HG03460 (cell line): ENCODE results near the gene CEP170B.

Experiments used
- ATAC-seq: cut with Tn5 transposase; IDR thresholded peaks from one replicate; pipeline ENCODE4 v1.9.1; 2021; ENCODE audit not compliant: unreplicated experiment

CEP170B gene

DNA sequence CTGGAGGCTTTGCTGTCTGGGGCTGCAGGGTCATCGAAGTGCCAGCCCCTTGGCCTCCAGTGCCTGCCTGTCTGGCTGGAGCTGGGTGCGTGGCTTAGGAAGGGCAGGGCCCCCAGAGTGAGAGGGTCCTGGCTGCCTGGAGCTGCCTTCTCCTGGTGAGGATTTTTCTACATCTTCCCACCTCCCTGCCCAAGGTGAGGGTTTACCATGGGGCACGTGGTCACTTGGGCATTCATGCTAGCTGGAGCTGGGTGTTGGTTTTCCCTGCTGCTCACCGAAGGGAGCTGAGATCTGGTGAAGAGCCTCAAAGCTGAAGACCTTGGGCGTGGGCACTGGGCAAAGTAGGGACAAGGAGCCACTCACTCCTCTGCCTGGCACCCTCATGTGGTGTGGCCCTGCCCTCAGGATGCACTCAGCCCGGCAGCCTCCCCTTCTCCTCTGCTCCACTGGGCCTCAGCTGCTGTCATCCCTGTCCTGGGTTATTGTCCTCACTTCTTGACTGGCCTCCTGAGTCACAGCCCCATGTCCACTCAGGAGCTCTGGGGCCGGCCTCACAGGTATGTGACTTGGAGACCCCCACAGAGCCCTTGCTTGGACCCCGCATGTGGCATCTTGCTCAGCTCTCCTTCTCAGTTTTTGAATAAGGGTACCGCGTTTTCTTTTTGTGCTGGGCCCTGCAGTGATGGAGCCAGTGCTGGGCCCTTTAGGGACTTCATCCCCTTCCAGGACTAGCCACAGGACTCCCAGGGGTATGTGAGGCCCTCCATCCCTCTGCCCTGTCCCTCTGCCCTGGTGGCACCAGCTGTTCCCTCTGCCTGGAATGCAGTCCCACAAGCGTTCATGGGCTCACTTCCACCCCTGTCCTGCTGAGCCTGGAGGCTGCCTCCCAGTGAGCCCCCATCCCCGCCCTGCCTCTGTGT, 1.6 kb downstream of the CEP170B start:
- no peak for ATAC-seq

DNA sequence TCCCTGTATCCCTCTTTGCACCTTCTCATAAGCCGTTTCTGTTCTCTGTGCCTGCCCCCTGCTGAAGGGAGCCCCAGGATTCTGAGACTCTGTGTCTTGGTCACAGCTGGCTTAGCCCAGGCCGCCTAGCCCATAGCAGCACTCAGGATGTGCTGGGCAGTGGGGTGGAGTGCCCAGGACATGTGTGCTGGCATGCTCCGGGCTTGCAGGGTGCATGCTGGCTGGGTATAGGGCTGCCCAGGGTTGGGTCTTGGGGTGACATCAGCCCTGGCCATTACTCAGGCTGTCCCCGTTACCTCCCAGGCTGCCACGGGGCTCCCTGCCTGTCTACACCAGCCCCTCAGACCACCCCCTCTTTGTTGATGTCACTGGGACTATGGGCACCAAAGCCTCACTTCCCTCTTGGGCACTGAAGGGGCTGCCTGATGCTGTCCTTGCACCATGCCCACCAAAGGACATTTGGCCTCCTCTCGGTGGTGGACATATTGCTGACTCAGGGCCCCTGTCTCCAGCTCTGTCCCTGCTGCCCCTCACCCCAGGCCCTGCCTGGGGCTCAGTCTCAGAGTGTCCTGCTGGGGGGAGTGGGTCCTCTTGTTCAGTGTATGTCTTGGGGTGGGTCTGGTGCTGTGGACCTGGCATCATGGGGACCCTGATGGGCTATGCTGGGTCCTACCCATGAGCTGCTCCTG, 2.4 kb downstream of the CEP170B start:
- ATAC-seq: no peak

DNA sequence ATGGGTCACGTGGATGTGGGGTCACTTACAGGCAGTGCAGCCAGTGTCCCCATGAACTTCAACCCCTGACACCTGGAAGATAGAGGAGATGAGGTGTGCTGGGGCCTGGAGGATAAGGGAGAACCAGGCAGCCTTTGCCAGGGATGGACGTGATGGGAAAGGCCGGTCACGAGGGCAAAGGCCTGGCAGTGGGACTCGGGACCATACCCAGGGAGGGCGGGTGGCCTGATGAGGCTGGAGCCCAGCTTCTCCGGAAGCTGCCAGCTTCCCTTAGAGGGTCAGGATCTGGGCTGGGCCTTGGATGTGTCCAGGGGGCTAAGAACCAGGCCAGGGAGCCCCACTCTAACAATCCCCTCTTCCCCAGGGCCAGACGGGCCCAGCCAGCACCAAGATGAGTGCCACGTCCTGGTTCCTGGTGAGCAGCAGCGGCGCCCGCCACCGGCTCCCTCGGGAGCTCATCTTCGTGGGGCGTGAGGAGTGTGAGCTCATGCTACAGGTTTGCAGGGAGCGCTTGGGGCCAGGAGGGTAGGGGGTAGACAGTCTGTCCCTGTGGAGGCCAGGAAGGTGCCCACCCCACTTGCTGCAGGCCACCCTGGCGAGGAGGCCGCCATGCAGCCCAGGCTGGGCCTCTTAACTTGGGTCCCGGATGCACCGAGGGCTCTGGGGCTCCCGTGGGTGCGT, 3.1 kb downstream of the CEP170B start:
- ATAC-seq: no peak

DNA sequence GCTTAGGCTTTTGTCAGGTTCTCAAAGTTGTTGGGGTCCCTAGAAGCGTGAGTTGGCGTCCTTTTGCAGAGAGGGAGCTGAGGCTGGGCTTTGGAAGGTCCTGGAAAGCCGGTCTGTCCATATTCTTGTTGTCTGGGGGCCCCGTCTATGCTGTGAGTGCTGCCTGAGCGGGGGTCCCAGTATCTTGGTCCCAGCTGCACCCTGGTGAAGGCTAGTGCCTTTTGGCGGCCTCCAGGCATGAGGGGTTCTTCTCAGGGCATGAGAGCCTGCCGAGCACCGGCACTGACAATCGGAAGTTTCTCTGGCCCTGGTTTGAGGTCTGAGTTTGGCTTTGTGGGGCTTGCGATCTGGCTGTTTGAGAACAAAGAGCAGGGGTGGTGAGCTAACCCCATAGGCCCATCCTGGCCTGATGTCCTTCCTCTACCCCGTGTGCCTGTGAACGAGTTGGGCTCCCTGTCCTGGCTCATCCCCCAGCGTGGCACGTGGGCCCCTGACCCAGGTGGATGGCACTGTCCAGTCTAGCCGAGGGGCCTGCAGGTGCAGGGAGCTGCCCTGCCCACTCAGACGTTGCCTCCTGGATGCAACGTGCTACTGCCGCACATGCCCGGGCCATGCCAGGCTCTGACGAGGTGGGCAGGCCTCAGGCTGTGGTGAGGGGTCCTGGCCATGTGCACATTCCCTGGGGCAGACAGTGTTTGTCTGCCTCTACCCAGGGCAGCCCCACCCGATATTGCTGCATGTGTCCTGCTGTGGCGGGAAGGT, 3.9 kb downstream of the CEP170B start:
- no peak for ATAC-seq

DNA sequence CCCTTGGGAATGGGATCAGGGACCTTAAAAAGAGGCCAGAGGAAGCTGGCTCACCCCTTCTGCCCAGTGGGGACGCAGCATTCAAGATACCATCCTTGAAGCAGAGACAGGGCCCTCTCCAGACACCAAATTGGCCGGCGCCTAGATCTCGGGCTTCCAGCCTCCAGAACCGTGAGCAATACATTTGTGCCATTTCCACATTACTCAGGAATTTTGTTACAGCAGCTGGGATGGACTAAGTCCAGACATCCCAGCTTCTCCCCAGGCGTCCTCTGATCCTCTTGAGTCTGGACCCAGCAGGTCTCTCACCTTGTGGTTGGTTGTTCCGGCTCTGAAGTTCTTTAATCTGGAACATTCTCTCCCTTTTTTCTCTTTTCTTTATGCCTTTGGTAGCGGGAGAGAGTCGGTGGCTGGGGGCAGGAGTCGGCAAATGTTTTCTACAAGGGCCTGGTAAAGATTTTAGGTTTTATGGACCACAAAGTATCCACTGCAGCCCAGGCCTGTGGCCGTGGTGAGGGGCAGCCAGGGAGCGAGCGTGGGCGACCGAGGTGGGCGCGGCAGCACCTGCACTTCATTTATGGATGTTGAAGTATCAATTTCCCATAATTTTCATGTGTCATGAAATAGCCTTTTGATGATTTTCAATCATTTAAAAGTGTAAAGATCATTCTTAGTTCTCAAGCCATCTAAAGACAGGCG, 4.8 kb downstream of the CEP170B start:
- no peak for ATAC-seq

- ATAC-seq: no peak
Measured at GRCh38 chr14:104870368-104871144, 5.5 kb downstream of the CEP170B start.

DNA sequence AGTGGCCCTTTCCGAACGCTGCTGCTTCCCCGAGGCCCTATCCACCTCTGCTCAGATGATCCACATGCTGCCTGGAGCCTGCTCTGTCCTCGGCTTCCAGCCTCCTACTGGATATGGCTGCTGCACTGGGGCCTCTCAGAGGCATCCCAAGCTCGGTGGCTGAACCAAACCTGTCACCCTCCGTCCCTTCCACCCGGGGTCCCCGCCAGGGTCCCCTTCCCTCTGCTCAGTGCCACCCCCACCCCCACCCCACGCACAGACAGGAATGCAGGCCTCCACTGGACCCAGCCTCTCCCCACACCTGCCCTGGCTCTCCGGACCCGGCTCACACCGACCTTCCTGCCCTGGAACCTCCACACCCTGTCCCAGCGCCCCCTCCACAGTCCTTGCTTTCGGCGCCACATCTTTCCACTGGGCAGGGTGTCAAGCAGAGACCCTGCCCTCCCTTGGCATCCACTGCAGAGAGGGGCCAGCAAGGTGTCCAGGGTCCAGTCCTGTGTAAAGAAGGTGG, 6.1 kb downstream of the CEP170B start:
- no peak for ATAC-seq

DNA sequence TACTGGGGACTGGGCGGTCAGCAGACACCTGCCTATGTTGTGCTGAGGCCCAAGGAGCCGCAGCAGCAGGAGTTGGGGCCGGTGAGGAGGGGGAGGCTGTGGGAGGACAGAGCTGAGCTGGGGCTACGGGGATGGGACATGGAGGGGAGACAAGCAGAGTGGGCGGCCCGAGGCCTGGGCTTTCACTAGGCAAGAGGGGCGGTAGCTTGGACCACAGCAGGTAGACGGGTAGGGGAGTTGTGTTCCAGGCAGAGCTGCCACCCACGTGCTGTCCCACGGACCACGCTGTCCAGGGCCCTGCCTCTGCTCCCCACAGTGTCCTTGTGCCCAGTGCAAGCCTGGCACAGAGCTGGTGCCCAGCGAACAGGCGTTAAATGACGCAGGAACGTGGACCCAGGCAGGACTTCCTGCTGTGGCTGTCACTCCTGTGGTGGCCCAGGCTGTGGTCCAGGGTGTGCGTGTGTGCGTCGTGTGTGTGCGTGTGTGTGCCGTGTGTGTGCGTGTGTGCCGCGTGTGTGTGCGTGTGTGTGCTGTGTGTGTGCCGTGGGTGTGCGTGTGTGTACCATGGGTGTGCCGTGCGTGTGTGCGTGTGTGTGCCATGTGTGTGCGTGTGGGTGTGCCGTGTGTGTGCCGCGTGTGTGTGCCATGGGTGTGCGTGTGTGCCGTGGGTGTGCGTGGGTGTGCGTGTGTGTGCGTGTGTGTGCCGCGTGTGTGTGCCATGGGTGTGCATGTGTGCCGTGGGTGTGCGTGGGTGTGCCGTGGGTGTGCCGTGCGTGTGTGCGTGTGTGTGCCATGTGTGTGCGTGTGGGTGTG, 6.8 kb downstream of the CEP170B start:
- no peak for ATAC-seq

GRCh38 chr14:104872469-104873341, 7.6 kb downstream of the CEP170B start:
- ATAC-seq: no peak

- ATAC-seq: no peak
Measured at GRCh38 chr14:104873380-104874055, 8.4 kb downstream of the CEP170B start.

DNA sequence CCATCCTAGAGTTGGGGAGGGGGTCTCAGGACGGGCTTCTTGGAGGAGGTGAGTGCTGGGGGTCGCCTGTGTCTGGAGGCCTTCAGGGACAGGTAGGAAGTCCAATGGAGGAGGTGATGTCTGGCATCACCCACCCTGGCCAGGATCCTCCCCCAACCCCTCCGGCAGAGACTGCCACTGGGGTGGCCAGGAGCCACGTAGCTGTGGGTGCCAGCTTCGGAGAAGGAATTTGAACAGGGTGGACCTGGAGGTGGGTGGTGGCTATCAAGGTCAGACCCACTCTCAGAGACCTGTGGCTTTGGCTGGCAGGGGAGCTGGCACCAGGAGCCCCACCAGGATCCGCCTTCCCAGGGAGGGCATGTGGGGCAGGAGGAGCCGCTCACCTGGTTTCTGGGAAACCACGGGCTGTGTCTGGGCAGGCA, 9.1 kb downstream of the CEP170B start:
- ATAC-seq: no peak

DNA sequence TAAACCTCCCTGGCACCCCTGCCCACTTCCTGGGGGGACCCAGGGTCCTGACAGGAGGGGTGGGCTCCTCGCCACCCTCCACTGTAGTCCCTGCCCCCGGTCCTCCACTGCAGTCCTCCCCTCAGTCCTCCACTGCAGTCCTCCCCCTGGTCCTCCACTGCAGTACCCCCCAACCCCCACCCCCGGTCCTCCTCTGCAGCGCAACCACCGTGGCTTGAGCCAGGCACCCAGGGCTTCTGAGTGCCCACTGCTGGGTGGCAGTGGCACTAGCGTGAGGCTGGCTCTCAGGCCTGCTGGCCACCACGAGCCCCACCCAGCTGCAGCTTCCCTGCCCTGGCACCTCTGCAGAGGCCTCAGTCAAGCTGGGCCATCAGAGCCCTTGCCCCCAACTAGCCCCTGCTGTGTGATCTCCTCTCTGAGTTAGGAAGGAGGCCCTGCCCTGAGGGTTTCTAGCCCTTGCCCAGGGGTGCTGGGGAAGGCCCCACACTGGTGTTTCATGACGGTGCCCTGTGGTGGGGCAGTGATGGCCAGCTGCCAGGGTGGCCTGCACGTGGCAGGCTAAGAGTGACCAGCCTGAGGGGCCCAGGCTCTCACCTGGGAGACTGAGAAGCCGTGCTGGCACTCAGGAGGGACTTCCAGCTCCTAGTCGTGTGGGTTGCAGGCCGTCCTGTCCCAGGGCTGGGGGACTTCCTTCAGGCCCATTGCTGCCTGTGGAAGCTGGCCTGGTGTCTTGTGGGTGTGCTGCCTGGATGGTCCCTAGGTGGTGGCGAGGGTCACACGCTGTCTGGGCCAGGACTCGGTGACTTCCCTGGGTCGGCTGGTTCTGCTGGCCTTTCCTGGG, 9.7 kb downstream of the CEP170B start:
- ATAC-seq: no peak

GRCh38 chr14:104875412-104875751, 10.3 kb downstream of the CEP170B start:
- no peak for ATAC-seq

DNA sequence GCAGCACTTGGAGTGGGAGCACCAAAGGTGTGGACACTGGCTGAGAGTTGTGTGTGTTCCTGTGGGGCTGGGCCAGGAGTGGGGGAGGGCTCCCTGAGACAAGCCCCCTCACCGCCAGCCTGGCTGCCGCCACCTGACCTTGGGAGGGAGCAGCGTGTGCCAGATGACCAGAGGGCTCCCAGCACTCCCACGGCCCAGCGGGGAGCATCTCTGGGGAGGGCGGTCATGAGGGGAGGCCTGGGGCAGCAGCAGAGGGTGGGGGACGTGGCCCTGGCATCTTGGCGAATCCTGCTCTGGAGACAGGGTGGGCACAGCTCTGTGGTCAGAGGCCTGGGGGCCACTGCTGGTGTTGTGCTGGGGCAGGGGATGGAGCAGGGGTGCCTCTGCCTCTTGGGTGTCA, 10.7 kb downstream of the CEP170B start:
- ATAC-seq: no peak

DNA sequence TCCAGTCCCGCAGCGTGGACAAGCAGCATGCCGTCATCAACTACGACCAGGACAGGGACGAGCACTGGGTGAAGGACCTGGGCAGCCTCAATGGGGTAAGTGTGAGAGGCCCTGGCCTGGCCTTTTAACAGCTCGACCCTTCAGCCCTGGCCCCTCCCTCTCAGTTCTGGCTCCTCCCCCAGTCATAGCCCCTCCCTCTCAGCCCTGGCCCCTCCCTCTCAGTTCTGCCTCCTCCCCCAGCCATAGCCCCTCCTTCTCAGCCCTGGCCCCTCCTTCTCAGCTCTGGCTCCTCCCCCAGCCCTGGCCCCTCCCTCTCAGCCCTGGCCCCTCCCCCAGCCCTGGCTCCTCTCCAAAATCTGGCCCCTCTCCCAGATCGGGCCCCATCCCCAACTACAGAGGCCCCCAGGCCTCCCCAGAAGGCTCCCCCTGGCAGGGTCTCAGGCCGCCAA, 11.2 kb downstream of the CEP170B start:
- no peak for ATAC-seq
